Panc1 (cell line): ENCODE measurements around the gene CHL1. TPM values are rescaled to one million over a fixed set of nuclear protein-coding genes. Genes with fewer than 3 reads are reported as not detected.

Experiments used
- ATAC-seq: fragments of 200-7000 bp; cut with Tn5 transposase; 2 replicates; pipeline ENCODE4 v1.9.1; 2020; ENCODE audit warnings: mild to moderate bottlenecking, moderate library complexity
- BruUV-seq: library from RNA; stranded (reverse); fragments of 400-500 nt; replicated peaks from 2 replicates; lab custom pipeline; 2021; lab: Mats Ljungman, UMichigan
- CTCF ChIA-PET: fragments of 300-600 bp; sonication (Branson Sonifier 250); formaldehyde crosslinking; loops from one replicate; lab custom pipeline; 2022; ENCODE audit warnings: antibody characterized with exemption; lab: Charles Lee
- POLR2A ChIA-PET: fragments of 300-600 bp; sonication (Branson Sonifier 250); formaldehyde crosslinking; loops from one replicate; lab custom pipeline; 2022; ENCODE audit warnings: antibody characterized with exemption; lab: Charles Lee
- DNase-seq: peaks from one replicate; pipeline ENCODE4 v3.0.0-alpha.2; 2010; ENCODE audit warnings: low read depth, low spot score
- H3K27ac ChIP-seq: 2 replicates; pipeline ENCODE4 v1.5.1; 2011; ENCODE audit warnings: mild to moderate bottlenecking, low read length, inconsistent platforms
- H3K27me3 ChIP-seq: fragments of 200-500 bp; sonication (Bioruptor generic); 2 replicates; pipeline ENCODE4 v1.6.0; 2014; ENCODE audit warnings: low read length, inconsistent platforms; ENCODE audit not compliant: control insufficient read depth, insufficient read depth
- H3K36me3 ChIP-seq: fragments of 200-500 bp; sonication (Bioruptor generic); 2 replicates; pipeline ENCODE4 v1.5.1; 2014; ENCODE audit warnings: inconsistent platforms, mild to moderate bottlenecking, low read length, moderate library complexity; ENCODE audit not compliant: control insufficient read depth, insufficient read depth
- H3K4me1 ChIP-seq: 2 replicates; pipeline ENCODE4 v1.5.1; 2011; ENCODE audit warnings: inconsistent platforms, mild to moderate bottlenecking, low read length, moderate library complexity; ENCODE audit not compliant: control insufficient read depth, insufficient read depth
- H3K4me3 ChIP-seq, 2 experiments: 2 replicates each; pipeline ENCODE4 v1.5.1; 2011 to 2012; ENCODE audit warnings: low read depth in 2 of 2, low read length in 2 of 2, mild to moderate bottlenecking in 2 of 2, inconsistent platforms in 1 of 2, moderate library complexity in 1 of 2
- H3K9me3 ChIP-seq: fragments of 200-500 bp; sonication (Bioruptor generic); 2 replicates; pipeline ENCODE4 v1.5.1; 2014; ENCODE audit warnings: low read depth, mild to moderate bottlenecking, inconsistent platforms, low read length, moderate library complexity; ENCODE audit not compliant: control insufficient read depth, insufficient read depth
- CTCF ChIP-seq: fragments of 450-650 bp; IDR thresholded peaks from 2 replicates; pipeline ENCODE4 v1.5.1; 2017; ENCODE audit warnings: mild to moderate bottlenecking
- POLR2AphosphoS5 ChIP-seq: IDR thresholded peaks from 2 replicates; pipeline ENCODE4 v1.6.1; 2012; ENCODE audit warnings: mild to moderate bottlenecking, low read depth, low read length, moderate library complexity
- REST ChIP-seq, 2 experiments: IDR thresholded peaks; 2 replicates each; pipeline ENCODE4 v1.6.1; 2011 to 2012; ENCODE audit warnings: low read depth in 2 of 2, control low read depth in 1 of 2, low read length in 1 of 2, mild to moderate bottlenecking in 1 of 2, moderate library complexity in 1 of 2; ENCODE audit not compliant: insufficient read depth in 1 of 2
- SIN3A ChIP-seq: IDR thresholded peaks from 2 replicates; pipeline ENCODE4 v1.6.1; 2012; ENCODE audit warnings: low read depth, mild to moderate bottlenecking, low read length, moderate library complexity, borderline replicate concordance; ENCODE audit not compliant: insufficient read depth
- TCF7L2 ChIP-seq: IDR thresholded peaks from 2 replicates; pipeline ENCODE4 v1.6.1; 2011; ENCODE audit warnings: mild to moderate bottlenecking, low read depth, low read length, inconsistent platforms
- in situ Hi-C: cut with HindIII; loops from 2 replicates; pipeline ENCODE4 v1.10.0; 2016; ENCODE audit warnings: low sequenced_read_pairs, low pct_unique_long_range_greater_than_20kb
- intact Hi-C: fragments of 100-400 bp; cut with micrococcal nuclease; formaldehyde crosslinking; loops from one replicate; pipeline ENCODE4 v1.10.0; 2022; ENCODE audit not compliant: unreplicated experiment
- total RNA-seq: library from RNA; stranded (reverse); gene quantifications from one replicate; pipeline ENCODE4 v1.2.1, GENCODE V29; 2021; ENCODE audit not compliant: unreplicated experiment

CHL1 gene
- total RNA-seq, 1 experiment from 2014 or later: not detected

DNA sequence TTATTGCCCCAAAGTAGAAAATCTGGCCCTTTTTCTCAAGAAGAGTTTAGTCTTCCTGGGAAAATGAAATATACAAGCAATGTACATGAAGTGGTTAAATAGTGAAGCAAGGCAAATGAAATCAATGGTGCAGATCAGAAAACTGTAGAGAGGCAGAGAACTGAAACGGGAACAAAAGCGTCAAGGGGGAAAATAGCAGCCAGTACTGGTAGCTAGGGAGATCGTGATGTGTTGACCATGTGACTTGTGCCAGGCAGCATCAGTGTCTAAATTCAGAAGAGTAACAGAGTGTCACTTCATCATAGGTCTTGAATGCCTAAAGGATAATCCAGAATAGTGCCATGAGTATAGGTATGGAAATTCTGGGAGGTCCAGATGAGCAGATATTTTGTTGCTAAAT is 163.1 kb downstream of the CHL1 start:
- Histone ChIP-seq H3K27me3 (no peaks in the 10 kb centered on the region), H3K9me3 (no peaks in the 10 kb centered on the region), H3K4me1 (no peaks in the 10 kb centered on the region), H3K4me3 (no peak overlapping the region), H3K27ac (no peak overlapping the region), H3K36me3 (no peaks in the 10 kb centered on the region)
- no TSS peak for BruUV-seq
- ChIA-PET POLR2A (no interaction called here), CTCF (no interaction called here)
- ATAC-seq: no peak
- DNase-seq: no peak
- intact Hi-C loops: no loop called here
- in situ Hi-C loops: no loop called here
- TF ChIP-seq POLR2AphosphoS5: no peak
- no peak for TF ChIP-seq REST (IDR thresholded peaks at IDR 0.05; ENCODE audit: insufficient read depth in 1 of 2, low read depth in 2 of 2, low read length in 1 of 2)
- TF ChIP-seq SIN3A: no peak
- TF ChIP-seq TCF7L2: no peak
- no peak for TF ChIP-seq CTCF

- H3K4me3 ChIP-seq: no peak overlapping the region
- no TSS peak for BruUV-seq
- ChIA-PET CTCF (no interaction called here), POLR2A (no interaction called here)
- no peaks in the 10 kb centered on the region for H3K9me3 ChIP-seq
- intact Hi-C loops: no loop called here
- H3K27ac ChIP-seq: no peak overlapping the region
- ATAC-seq (no peak), DNase-seq (no peak)
- no peak for TF ChIP-seq SIN3A
- no peak for TF ChIP-seq REST (IDR thresholded peaks at IDR 0.05; ENCODE audit: insufficient read depth in 1 of 2, low read depth in 2 of 2, low read length in 1 of 2)
- TF ChIP-seq POLR2AphosphoS5: no peak
- no peak for TF ChIP-seq CTCF
- TF ChIP-seq TCF7L2: no peak
- no peaks in the 10 kb centered on the region for H3K36me3 ChIP-seq
- no peaks in the 10 kb centered on the region for H3K27me3 ChIP-seq
- H3K4me1 ChIP-seq: no peaks in the 10 kb centered on the region
- in situ Hi-C loops: no loop called here
These were observed 166.2 kb downstream of the CHL1 start for GRCh38 chr3:362681-363338.
